Heart left ventricle (tissue), 16 donors: ENCODE data around the gene CACNG7. TPM values are rescaled to one million over a fixed set of nuclear protein-coding genes. Genes with fewer than 3 reads are reported as not detected.

Experiments
- ATAC-seq, 4 donors: fragments of 200-7000 bp; cut with Tn5 transposase; one replicate each; pipeline ENCODE4 v1.9.1; 2020 to 2022; ENCODE audit warnings: moderate library complexity in 4 of 4, mild to moderate bottlenecking in 3 of 4, moderate number of reproducible peaks in 1 of 4
- DNase-seq, 5 donors: peaks; one replicate each; pipeline ENCODE4 v3.0.0-alpha.2; 2020
- H3K27ac ChIP-seq, 12 donors: fragments of 200-600 bp; sonication (generic) in 4 of 12; one replicate each; pipeline versions ENCODE4 v1.5.0 to v1.8.0; 2016 to 2022; ENCODE audit warnings: mild to moderate bottlenecking in 2 of 12
- H3K27me3 ChIP-seq, 9 donors: fragments of 200-600 bp; sonication (generic) in 2 of 9; one replicate each; pipeline versions ENCODE4 v1.5.1 to v1.8.0; 2016 to 2022; ENCODE audit warnings: mild to moderate bottlenecking in 3 of 9
- H3K36me3 ChIP-seq, 9 donors: fragments of 200-600 bp; sonication (generic) in 2 of 9; one replicate each; pipeline versions ENCODE4 v1.5.0 to v1.8.0; 2018 to 2022; ENCODE audit warnings: mild to moderate bottlenecking in 2 of 9
- H3K4me1 ChIP-seq, 12 donors: fragments of 200-600 bp; sonication (generic) in 4 of 12; one replicate each; pipeline versions ENCODE4 v1.5.0 to v1.8.0; 2016 to 2022; ENCODE audit warnings: mild to moderate bottlenecking in 3 of 12
- H3K4me3 ChIP-seq, 12 donors: fragments of 200-600 bp; sonication (generic) in 4 of 12; one replicate each; pipeline versions ENCODE4 v1.5.0 to v1.8.0; 2017 to 2022; ENCODE audit warnings: mild to moderate bottlenecking in 9 of 12, moderate library complexity in 4 of 12
- H3K9me3 ChIP-seq, 12 donors: fragments of 200-600 bp; sonication (generic) in 4 of 12; one replicate each; pipeline versions ENCODE4 v1.5.0 to v1.8.0; 2016 to 2022; ENCODE audit warnings: mild to moderate bottlenecking in 1 of 12
- POLR2A ChIP-seq, 2 donors: fragments of 450-650 bp; IDR thresholded peaks; one replicate each; pipeline ENCODE4 v1.6.1; 2017; ENCODE audit warnings: antibody characterized with exemption in 2 of 2, mild to moderate bottlenecking in 2 of 2, moderate library complexity in 2 of 2
- WGBS, 4 donors: extraction: QIAGEN DNeasy Blood & Tissue Kit in 2 of 4; methylation state at CpG; one replicate each; pipeline versions ENCODE4 v1.1.5 to v1.1.7; 2013 to 2018; 5-methylcytosine and 5-hydroxymethylcytosine counted together
- intact Hi-C, 10 donors: fragments of 100-400 bp; cut with DNase I; formaldehyde crosslinking; loops; one replicate each; pipeline versions ENCODE4 v1.11.1 to v1.14.2; 2022
- polyA plus RNA-seq, 2 donors: library from polyadenylated mRNA; stranded (reverse); fragments of 200-250 nt; gene quantifications; one replicate each; pipeline ENCODE4 v1.2.3, GENCODE V29; 2013
- total RNA-seq, 9 donors: library from RNA; depleted of rRNA in 2 of 9; stranded (reverse); fragments of >200 nt in 2 of 9; fragmentation: NEBNext Ultra II Directional in 3 of 9; extraction: Animal tissue kit (Norgen Biotek cat#: 25700) in 3 of 9; gene quantifications; one replicate each; pipeline versions ENCODE4 v1.1.0 to v1.2.4, GENCODE V29; 2016 to 2023
- TF ChIP-seq, protein P1 (sequence below), 12 donors: fragments of 200-600 bp; sonication (generic) in 4 of 12; IDR thresholded peaks; one replicate each; pipeline versions ENCODE4 v1.5.0 to v1.8.0; 2018 to 2022; ENCODE audit warnings: antibody characterized with exemption in 12 of 12, mild to moderate bottlenecking in 5 of 12
- donor health status: ischemic (EF 13 %, LVEDD 7.1; RV severe dilation, severe dysfunction).
- donor health status: healthy with polysubstance abuse.
- donor health status: DM: no; HTN: yes; CAD: no.
- donor health status: DM: no; HTN: no; CAD: no.
- donor health status: ischemic (EF 25% LVEDD 6.9; RV normal size, moderate dysfunction).
- donor health status: ischemic (EF 25% LVEDD 5.7; RV mildly dilated, moderate dysfunction).
- donor health status: healthy.
- donor health status: DM: yes; HTN: yes; CAD: no.
- donor health status: ischemic (EF 35%, LVEDD 5.7; RV mildly dilated, moderate dysfunction).
- donor health status: nonischemic (EF 11% LVEDD 7.7; RV severe dilation, severe dysfunction).
- donor health status: DM: yes; HTN: yes; CAD: no.
- donor health status: PGD.
- donor health status: ischemic (EF 29% LVEDD 5.4; RV normal size, mild dysfunction).
- donor health status: nonischemic (EF 23%, LVEDD 6.1; RV moderate dilation, normal function).

The CACNG7 gene
- total and polyA plus RNA-seq, 11 donors, result not detected

DNA sequence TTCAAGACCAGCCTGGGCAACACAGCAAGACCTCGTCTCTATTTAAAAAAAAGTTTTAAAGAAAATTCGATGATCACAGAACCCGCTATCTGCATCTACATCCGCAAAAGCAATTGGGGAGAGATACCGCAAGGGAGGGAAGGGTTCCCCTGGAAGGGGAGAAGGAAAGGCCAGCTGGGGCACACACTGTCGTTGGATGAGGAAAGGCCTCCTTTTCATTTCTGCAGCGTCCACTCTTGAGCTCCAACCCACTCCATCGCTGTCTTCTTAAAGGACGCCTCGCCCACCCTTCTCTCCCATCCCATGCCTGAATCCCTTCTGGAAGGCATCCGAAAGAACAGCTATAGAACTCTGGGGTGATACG lies 30.3 kb upstream of the CACNG7 start:
- Histone ChIP-seq H3K27me3 (peaks cover 16 to 37% (median 28%) of the 10 kb centered on the region in 9 donors), H3K4me3 (peak overlapping the region; percentile 34 to 83 (median 58)), H3K9me3 (no peaks in the 10 kb centered on the region), H3K36me3 (peaks cover 0 to 30% (median 21%) of the 10 kb centered on the region in 9 donors), H3K27ac (peak overlapping the region in 4 of 12 donors; percentile 18 to 54 (median 36)), H3K4me1 (peaks cover 0 to 62% (median 21%) of the 10 kb centered on the region in 12 donors)
- intact Hi-C loops, result loop anchor here in 1 of 10 donors (10.0 kb wide), 1 partner anchor 226 kb away; the partner anchor contains the start of genes NDUFA3 and OSCAR
- ATAC-seq (no peak), DNase-seq (no peak)
- 30 to 46% (median 42%) methylated on average over 12 of the region's 12 CpGs for WGBS, 4 donors
- TF ChIP-seq POLR2A (IDR thresholded peaks at IDR 0.05), result no peak
- TF ChIP-seq, protein P1, sequence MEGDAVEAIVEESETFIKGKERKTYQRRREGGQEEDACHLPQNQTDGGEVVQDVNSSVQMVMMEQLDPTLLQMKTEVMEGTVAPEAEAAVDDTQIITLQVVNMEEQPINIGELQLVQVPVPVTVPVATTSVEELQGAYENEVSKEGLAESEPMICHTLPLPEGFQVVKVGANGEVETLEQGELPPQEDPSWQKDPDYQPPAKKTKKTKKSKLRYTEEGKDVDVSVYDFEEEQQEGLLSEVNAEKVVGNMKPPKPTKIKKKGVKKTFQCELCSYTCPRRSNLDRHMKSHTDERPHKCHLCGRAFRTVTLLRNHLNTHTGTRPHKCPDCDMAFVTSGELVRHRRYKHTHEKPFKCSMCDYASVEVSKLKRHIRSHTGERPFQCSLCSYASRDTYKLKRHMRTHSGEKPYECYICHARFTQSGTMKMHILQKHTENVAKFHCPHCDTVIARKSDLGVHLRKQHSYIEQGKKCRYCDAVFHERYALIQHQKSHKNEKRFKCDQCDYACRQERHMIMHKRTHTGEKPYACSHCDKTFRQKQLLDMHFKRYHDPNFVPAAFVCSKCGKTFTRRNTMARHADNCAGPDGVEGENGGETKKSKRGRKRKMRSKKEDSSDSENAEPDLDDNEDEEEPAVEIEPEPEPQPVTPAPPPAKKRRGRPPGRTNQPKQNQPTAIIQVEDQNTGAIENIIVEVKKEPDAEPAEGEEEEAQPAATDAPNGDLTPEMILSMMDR (IDR thresholded peaks at IDR 0.05), result no peak

DNA sequence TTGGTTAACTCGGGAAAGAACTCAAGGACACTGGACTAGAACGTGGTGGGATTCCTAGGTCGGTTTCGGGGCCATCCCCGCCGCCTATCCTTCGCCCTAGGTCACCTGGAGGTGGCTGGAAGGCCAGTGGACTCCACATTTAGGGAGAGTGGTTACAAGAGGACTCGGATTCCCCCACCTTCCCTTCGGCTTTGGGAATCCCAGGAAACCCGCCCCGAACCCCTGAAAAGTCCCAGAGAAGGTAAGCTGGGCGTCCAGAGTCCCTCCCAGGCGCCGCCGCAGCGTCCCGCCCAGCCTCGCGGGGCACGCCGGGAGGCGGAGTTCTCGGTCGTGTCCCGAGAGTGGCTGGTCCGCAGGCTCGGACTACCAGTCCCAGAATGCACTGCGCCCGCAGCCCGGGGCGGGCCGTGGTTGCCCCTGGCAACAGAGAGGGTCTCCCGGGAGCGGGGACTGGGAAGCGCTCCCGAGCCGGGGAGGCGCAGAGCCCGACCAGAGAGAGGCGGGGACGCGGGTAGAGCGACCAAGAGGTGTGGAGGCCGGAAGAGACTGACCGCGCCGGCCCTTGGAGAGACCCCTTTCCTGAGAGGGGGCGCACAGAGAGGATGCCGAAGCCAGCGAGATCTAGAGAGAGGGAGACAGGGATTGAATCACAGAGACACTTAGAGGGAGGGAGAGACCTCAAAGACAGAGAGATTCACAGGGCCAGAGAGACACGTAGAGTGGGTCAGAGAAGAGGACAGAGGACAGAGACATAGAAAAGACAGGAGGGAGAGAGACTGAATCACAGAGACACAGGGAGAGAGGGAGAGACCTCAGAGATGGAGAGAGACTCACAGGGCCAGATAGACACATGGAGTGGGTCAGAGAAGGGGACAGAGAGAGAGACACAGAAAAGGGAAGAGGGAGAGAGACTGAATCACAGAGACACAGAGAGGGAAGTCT lies 29.7 kb upstream of the CACNG7 start:
- intact Hi-C loops, result loop anchor here in 4 of 10 donors (5.0 to 10.0 kb wide), 2 partner anchors 37 to 225 kb away; partner anchors contain the start of genes NDUFA3 (in 1 of the 4) and OSCAR (in 1 of the 4)
- TF ChIP-seq, protein P1 (IDR thresholded peaks at IDR 0.05), result no peak
- peak in 1 of 2 donors; percentile 44 for TF ChIP-seq POLR2A (IDR thresholded peaks at IDR 0.05)
- Histone ChIP-seq H3K27ac (peak overlapping the region in 5 of 12 donors; percentile 18 to 54 (median 35)), H3K27me3 (peaks cover 22 to 43% (median 34%) of the 10 kb centered on the region in 9 donors), H3K36me3 (peaks cover 0 to 24% (median 14%) of the 10 kb centered on the region in 9 donors), H3K9me3 (no peaks in the 10 kb centered on the region), H3K4me1 (peaks cover 0 to 56% (median 20%) of the 10 kb centered on the region in 12 donors), H3K4me3 (peak overlapping the region; percentile 34 to 83 (median 58))
- 1 to 2% (median 1%) methylated on average over 39 to 51 of the region's 51 CpGs for WGBS, 4 donors
- ATAC-seq (peak; percentile 98 to 100 (median 100)), DNase-seq (peak; percentile 94 to 98 (median 95))

DNA sequence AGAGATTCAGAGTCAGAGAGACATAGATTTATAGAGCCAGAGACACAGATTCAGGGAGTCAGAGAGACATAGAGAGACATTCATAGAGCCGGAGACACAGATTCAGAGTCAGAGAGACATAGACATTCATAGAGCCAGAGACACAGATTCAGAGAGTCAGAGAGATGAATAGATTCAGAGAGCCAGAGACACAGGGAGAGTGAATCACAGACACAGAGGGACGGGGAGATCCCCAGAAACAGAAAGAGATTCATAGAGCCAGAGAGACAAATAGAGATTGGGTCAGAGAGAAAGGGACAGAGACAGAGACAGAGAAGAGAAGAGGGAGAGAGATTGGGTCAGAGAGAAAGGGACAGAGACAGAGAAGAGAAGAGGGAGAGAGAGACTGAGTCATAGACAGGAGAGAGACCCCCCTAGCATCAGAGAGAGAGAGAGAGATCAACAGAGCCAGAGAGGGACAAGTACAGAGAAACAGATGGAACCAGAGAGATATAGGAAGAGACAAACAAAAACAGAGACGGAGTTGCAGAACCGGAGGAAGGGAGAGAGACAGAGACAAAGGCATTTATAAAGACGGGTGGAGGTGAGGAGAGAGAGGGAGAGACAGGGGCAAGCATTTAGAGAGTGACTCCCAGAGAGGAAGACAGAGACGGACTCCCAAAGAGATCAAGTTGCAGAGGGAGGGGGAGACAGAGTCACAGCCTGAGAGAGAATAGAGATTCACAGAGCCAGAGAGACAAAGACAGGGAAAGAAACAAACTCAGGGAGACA lies 28.2 kb upstream of the CACNG7 start:
- no peaks in the 10 kb centered on the region for H3K9me3 ChIP-seq
- 29 to 41% (median 37%) methylated on average over 5 to 6 of the region's 6 CpGs for whole genome bisulfite sequencing, 4 donors
- no peak overlapping the region for H3K27ac ChIP-seq
- ATAC-seq, result no peak
- peak overlapping the region in 1 of 12 donors; percentile 48 for H3K4me3 ChIP-seq
- TF ChIP-seq POLR2A (IDR thresholded peaks at IDR 0.05), result no peak
- TF ChIP-seq, protein P1 (IDR thresholded peaks at IDR 0.05), result no peak
- H3K4me1 ChIP-seq, result peaks cover 0 to 41% (median 15%) of the 10 kb centered on the region in 12 donors
- intact Hi-C loops, result loop anchor here in 3 of 10 donors (5.0 kb wide), 1 partner anchor 39 kb away; no protein-coding TSS in a partner anchor
- H3K36me3 ChIP-seq, result peaks cover 0 to 9% (median 2%) of the 10 kb centered on the region in 9 donors
- DNase-seq, result no peak
- peaks cover 23 to 53% (median 42%) of the 10 kb centered on the region in 9 donors for H3K27me3 ChIP-seq
